GM18505 (cell line): ENCODE data around the gene RNGTT.

Experiments
- ATAC-seq: cut with Tn5 transposase; IDR thresholded peaks from one replicate; pipeline ENCODE4 v1.9.1; 2021; ENCODE audit not compliant: unreplicated experiment
- POLR2A ChIP-seq: IDR thresholded peaks from 4 replicates; pipeline ENCODE4 v1.6.1; 2011; ENCODE audit warnings: borderline replicate concordance; ENCODE audit not compliant: insufficient read depth, insufficient read length; ENCODE audit errors: extremely low read depth

Gene RNGTT

GRCh38 chr6:88585276-88585692 lies 378.1 kb downstream of the RNGTT start:
- TF ChIP-seq POLR2A = no peak
- no peak for ATAC-seq

- ATAC-seq = no peak
- no peak for TF ChIP-seq POLR2A
Observed at GRCh38 chr6:88584581-88585275, 378.7 kb downstream of the RNGTT start.

GRCh38 chr6:88577461-88577860 lies 386.0 kb downstream of the RNGTT start:
- no peak for TF ChIP-seq POLR2A
- no peak for ATAC-seq

GRCh38 chr6:88575536-88575935 lies 387.9 kb downstream of the RNGTT start:
- no peak for ATAC-seq
- TF ChIP-seq POLR2A = no peak

GRCh38 chr6:88574651-88575050 lies 388.8 kb downstream of the RNGTT start:
- no peak for ATAC-seq
- TF ChIP-seq POLR2A = no peak

- no peak for ATAC-seq
- TF ChIP-seq POLR2A = no peak
Observed at GRCh38 chr6:88574031-88574430, 389.4 kb downstream of the RNGTT start.

- TF ChIP-seq POLR2A = no peak
- no peak for ATAC-seq
Observed at GRCh38 chr6:88573561-88573960, 389.9 kb downstream of the RNGTT start.

GRCh38 chr6:88572449-88573139 lies 390.8 kb downstream of the RNGTT start:
- no peak for ATAC-seq
- TF ChIP-seq POLR2A = no peak

- TF ChIP-seq POLR2A = no peak
- no peak for ATAC-seq
Observed at GRCh38 chr6:88569959-88570358, 393.5 kb downstream of the RNGTT start.

GRCh38 chr6:88567696-88568095 lies 395.7 kb downstream of the RNGTT start:
- no peak for ATAC-seq
- no peak for TF ChIP-seq POLR2A

GRCh38 chr6:88566746-88567534 lies 396.5 kb downstream of the RNGTT start:
- no peak for ATAC-seq
- no peak for TF ChIP-seq POLR2A

GRCh38 chr6:88565836-88566235 lies 397.6 kb downstream of the RNGTT start:
- no peak for TF ChIP-seq POLR2A

GRCh38 chr6:88565409-88565811 lies 398.0 kb downstream of the RNGTT start:
- ATAC-seq = no peak
- TF ChIP-seq POLR2A = no peak

More at GRCh38 chr6:88565836-88566235, 397.6 kb downstream of the RNGTT start:
- ATAC-seq = no peak
